ENCODE measurements around the gene HSDL2.
"Not testable (repeated sequence)": the region's sequence is repeated elsewhere in the genome, so short reads cannot be mapped to it uniquely, and the experiment has no call there.

Gene HSDL2

DNA sequence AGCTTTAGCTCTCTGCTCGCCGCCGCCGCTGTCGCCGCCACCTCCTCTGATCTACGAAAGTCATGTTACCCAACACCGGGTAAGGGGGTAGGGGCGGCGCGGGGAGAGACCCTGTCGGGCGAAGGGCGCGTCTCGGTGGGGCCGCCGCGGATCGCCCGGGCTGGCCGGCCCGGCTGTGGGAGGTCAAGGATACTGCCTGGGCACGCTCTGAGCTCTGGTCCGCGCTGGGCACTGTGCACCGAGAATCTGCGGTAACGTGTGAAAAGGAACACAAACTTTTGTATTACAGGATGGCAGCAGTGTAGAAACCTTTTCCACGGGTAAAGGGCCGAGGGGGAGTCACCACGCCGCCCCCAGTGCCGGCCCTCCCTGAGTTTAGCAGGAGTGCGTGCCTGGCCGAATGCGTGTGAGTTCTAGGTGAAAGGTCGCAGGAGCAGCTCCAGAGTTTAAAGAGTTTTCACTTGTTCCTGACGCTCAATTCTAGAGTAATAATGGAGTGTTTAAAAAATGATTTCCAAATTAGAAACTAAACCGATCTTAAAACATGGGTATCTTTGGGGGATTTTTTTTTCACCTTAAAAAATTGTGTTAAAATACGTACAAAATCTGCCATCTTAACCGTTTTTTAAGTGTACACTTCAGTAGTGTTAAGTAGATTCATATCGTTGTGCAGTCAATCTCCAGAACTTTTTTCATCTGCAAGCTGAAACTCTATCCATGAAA, at the start of gene HSDL2:
Gene HSDL2 (plus strand): TSS at position 7 of the 723 bp plus-strand sequence. CDS start 56 bp downstream, at position 63.
- no peak for DNase-seq

DNA sequence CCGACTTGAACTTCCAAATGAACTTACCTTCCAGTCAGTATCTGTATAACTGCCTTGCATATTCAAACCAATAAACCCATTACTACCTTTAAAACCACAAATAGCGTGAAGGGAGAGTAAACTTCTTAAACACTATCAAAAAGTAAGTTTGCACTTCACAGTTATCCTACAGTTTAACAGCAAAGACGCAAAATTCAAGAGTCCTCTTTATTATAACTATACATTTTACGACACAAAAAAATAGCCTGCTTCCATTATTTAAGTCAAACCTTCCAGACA, 48.3 kb upstream of the HSDL2 start:
- DNase-seq = no peak

DNA sequence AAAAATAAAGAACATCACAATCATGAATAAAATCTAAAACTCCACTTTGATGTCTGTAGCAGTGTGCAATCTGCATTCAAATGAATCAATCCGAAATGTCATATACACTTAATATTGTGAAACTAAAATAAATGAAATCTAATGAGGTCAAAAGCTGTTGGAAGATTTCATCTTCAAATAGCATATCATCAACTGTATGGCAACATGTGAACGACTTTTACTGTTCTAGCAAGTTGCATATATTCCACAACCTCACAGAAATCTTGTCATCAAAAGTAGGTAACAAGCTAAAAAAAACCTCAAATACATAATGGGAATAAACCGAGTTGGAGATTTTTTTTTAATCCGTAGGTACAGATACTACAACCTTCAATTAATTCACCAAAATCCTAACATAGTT, 47.7 kb upstream of the HSDL2 start:
- no peak for DNase-seq

DNA sequence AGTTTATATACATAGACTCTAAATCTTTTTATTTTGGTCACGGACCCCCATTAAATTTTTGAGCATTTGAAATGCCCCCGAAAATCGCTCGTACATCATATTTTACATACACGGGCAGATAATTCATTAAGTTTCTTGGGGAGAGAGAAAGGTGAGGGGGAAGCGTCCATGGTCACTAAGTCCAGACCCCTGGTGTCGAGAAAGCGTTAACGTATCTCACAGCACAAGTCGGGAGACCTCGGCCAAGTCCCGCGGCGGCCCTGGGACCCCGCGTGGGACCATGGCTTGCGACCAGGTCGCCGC, 47.3 kb upstream of the HSDL2 start:
- DNase-seq = no peak

DNA sequence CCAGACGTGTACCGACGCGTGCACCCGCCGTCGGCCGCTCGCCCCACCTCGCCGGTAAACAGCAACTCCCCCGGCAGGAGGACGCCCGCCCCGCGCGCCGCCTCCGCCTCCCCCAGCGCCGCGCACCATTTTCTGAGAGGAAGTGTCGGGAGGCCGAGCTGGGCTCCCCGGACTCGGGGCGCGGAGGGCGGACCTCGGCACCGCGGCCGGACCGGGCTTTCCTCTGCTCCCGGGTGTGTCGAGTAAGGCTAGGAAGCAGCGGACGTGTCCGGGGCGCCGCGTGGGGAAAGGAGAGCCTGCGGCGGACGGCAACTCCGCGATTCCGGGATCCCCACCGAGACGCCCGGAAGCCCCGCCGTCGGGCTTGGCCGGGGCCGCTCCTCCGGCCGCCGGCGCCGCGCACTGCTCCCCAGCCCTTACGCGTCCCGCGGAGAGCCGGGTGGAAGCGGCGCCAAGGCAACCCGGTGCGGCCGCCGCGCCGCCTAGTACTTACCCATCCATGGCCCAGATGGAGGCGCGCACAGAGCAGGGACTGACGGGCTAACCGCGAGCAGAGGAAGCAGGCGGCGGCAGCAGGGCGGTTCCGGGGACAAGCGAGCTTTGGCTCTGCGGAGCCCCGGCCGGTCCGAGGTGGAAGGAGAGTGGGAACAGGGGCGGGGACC, 46.8 kb upstream of the HSDL2 start, which contains the start of gene PTBP3:
Gene PTBP3 (minus strand): TSS at position 643 of the 662 bp plus-strand sequence. CDS start 35,754 bp downstream, outside the sequence.
- peak; percentile 80 for DNase-seq

DNA sequence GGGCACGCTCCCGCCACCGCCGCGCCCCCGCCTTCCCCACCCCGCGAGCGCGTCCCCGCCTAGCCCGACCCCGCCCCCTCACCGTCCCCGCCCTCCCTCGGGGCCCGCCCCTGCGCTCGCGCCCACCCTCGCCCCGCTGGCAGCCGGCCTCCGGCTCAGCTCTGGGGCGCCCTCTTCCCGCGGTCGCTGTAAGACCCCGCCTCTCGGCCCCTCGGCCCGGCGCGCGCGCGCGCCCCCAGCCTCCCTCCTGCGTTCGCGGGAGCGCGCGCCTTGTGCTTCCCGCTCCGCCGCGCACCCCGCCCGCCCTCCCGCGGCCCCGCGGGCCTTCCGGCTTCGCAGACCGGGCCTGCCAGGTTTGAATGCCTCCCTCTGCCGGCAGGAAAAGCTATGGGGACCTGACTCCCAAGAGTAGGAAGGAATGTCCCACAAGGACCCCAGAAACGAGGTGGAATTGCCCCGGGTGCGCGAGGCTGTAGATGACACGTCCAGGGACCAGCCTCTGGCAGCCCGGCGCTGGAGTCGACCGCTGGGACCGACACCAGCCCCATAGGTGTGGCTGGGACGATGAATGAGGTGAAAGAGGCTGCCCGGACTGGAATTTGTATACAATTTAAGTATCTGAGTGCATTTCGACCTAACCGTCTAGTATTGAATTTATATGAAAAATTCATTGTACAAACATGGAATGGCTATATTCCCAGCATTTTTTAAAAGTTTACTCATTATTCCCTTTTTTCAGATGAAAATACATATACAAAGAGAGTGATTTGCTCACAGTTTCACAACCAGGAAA, 46.1 kb upstream of the HSDL2 start:
- peak; percentile 92 for DNase-seq

DNA sequence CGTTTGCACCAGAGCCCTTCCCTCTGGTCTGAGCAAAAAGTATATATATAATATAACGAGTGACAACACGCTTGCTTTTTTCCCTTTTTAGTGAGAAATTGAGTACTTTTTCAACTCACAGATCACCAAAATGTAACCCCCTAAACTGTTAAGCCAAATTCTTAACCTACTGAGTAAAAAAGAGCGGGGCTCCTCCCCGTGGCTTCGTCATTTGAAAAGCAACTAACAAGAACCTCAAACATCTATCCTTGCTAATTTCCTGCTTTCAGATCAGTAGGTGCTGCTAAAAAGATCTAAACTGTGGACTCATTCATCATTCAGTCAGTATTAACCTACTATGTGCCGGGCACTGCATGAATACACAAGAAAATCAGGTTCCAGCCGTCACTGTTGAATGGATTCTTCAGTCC, 45.5 kb upstream of the HSDL2 start:
- DNase-seq = peak; percentile 36

DNA sequence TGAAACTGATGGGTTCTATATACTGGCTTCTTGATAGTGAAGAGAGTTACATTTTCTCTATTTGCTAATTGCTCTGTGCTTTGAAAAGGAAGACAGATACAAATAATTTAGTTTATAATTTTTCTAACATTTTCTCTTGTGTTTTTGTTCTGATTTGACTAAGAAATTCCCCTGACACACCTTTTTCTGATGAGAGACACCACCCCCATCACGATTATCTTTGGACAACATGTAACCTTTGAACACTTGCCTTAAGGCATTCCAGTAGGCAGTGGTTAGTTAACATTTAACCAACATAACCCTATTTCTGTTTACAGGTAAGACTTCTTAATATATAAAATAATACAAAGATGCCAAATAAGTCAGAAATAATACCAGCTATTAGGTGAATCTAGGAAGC, 42.4 kb upstream of the HSDL2 start:
- no peak for DNase-seq

DNA sequence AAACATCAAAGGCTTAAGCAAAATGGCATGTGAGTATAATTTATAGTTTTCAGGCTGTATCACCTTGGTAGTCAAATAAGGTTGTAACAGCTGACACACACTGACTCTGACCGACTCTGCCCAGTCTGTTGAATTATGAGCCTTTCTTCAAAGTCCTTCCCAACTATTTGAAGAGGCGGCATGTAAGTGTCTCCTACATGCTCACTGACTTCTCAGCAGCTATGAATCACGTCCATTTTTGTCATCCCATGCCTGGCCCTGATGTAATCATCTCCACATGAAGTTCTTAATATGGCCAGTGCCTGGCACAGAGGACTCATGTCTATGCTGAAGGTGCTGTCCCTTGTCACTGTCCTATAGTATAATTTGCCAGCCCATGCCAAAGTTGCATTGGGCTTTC, 41.3 kb upstream of the HSDL2 start:
- DNase-seq = no peak

DNA sequence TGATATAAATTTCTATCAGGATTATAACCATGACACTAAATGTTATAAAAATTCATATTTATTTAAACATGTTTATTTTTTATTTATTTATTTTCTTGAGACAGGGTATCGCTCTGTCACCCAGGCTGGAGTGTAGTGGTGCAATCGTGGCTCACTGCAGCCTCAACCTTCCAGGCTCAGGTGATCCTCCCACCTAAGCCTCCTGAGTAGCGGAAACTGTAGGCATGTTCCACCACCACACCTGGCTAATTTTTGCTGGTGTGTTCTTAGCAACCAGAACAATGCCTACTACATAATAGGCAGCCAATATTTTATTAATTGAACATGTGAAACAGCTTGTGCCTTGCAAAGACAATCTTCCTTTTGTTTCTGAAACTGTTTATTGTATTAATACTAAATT, 40.0 kb upstream of the HSDL2 start:
- no peak for DNase-seq

DNA sequence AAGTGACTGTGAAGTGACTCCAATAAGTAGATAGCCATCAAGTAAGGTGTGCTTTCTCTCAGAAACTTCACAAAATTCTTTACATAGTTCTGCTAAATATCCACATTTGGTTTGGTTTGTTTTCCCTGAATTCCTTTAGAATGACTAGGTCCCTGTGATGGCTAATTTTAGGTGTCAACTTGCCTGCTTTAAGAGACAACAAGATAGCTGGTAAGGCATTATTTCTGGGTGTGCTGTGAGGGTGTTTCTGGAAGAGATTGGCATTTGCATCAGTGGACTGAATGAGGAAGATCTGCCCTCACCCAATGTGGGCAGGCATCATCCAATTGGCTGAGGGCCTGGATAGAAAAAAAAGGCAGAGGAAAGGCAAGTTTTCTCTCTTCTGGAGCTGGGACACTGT, 38.2 kb upstream of the HSDL2 start:
- DNase-seq = no peak

DNA sequence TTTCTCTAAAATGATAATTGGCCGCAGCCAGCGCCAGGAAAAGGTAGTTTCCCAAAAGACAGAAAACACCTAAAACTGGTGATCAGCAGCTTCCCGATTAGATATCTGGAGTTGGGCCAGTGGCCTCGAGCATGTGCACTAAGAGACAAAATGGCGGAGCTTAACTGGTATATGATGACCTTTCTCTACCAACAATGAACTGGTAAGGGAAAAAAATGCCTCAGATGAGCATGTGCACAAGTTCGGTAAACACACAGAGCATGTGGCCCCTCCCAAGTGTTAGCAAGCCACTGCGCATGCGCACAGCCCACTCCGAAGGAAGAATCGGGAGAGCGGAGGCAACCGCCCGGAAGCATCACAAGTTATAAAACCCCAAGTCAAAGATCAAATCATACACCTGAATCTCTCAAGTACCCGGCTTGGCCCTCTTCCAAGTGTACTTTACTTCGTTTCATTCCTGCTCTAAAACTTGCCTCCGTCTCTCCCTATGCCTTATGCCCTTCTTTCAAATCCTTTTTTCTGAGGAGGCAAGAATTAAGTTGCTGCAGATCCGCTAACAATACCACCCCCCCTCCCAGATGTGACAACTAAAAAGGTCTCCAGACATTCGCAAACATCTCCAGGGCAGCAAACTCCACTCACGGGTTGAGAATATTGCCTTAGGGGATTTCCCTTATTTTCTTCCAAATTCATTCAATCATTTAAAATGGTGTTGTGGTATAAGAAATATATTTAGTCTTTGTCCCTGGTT, 31.5 kb upstream of the HSDL2 start:
- DNase-seq = peak; percentile 44

DNA sequence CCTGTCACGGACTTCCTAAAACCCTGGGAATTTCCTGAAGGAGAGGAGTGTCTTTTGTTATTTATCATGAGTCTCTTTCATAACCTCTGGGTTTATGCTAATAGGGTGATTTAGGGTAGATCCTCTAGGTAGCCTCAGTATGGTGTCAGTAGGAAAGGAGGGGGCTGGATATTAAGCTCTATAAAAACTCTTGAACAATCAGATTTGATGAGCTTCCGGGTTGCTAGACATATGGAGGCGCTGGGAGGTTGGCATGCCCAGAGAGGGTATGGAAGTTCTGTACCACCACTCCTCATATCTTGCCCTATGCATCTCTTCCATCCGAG, 30.9 kb upstream of the HSDL2 start:
- DNase-seq = no peak

DNA sequence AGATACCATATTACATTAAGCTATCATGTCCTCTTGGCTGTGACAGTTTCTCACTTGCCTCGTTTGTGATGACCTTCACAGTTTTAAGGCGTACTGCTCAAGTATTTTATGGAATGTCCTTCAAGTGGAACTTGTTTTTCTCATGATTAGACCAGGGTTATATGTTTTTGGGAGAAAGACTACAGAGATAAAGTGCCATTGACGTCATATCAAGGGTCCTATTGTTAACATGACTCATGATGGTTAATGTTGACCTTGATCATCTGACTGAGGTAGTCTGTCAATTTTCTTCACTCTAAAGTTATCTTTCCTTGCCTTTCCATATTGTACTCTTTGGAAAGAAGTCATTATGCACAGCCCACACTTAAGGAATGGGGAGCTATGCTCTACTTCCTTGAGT, 28.7 kb upstream of the HSDL2 start:
- no peak for DNase-seq

DNA sequence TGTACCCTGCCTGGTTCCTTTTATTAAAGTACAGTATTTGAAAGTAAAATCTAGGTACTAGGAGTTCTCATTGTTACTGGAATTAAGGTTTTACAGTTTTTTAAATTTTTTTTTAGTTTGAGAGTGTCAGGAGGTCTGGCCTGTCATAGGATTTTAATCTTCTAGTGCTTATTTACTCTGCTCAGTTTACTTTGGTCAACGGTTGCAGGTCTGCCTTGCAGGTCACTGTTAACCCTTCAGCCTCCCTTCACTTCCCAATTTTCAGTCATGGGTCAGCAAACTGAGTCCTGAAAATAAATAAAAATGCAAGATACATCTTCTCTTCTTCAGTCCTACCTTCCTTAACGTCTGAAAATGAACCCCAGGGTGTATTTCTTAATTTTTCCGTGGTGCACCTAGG, 27.7 kb upstream of the HSDL2 start:
- DNase-seq = no peak

DNA sequence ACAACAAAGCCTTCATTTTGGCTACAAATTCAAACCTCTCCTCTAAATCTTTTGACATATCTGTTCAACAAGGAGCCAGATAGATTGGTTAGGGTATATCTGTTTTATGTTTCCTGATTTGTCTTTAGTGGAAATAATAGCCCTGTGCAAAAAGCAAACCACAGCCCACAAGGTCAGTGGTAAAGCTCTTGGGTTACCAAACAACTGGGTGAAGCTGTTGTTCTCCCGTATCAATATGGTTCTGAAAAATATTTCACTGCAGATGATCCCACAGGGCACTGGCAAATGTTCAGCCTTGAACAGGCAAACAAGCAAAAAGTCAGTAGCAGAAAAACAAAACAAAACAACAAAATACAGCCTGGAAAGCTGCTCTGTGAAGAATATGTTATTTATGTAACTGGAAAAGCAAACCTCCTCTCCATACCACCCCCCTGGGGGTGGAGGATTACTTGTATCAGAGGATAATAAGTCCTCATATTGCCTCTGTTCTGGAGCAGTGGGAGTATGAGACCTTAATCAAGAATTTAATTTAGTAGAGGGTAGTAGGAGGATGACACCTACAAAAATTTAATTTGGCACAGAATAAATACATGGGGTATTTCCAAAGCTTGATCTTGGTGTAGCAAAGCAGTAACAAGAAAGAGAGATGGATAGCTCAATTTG, 25.7 kb upstream of the HSDL2 start:
- DNase-seq = no peak

DNA sequence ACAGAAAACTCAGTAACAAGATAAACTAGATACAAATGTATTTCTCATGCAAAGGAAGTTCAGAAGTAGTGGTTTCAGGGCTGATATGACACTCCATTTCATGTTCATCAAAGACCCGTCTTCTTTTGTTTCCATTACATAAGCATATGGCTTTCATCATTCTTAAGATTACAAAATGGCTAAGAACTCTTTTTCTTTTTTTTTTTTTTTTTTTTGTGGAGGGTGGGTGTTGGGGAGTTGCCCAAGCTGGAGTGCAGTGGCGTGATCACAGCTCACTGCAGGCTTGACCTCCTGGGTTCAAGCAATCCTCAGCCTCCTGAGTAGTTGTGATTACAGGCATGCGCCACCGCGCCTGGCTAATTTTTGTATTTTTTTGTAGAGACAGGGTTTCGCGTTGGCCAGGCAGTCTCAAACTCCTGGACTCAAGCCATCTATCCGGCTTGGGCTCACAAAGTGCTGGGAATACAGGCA, 24.4 kb upstream of the HSDL2 start:
- no peak for DNase-seq

DNA sequence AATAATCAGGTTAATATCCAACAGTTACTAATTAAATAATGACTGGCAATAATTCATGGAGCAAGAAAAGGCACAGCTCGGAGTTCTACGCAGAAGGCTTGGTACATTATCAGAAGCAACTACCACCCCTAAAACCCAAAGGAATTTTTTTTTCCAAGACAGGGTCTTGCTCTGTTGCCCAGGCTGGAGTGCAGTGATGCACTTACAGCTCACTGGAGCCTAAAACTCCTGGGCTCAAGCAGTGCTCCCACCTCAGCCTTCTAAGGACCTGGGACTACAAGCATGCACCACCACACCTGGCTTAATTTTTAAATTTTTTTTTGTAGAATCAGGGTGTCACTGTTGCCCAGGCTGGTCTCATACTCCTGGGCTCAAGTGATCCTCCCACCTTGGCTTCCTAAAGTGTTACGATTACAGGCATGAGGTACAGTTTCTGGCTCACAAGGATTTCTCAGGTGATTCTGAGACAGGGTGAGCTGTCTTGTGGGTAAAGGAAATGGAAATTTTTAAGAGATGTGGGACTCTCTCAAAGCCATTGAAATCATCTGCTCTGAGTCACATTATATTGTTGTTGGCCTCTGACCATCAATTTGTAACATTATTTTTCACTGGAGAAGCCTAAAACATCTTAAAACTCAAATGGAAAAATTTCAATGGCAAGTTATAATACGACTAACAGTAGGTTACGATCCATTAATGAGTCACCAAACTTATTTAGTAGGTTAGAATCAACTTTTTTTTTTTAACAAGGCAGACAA, 19.7 kb upstream of the HSDL2 start:
- DNase-seq = no peak

DNA sequence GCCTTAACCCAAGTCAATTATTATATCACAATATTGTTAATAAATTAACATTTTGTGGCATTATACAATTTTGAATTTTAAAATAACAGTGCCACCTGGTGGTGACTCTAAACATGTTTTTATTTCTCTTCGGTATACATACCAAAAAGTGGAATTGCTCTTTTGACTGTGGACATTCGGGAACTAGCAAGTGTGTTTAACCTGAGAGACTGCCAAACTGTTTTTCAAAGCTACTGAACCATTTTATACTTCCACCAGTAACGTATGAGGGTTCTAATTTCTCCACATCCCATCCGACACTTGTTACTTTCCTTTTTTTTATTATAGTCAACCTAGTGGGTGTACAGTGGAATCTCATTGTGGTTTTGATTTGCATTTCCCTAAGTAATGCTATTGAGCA, 18.3 kb upstream of the HSDL2 start:
- DNase-seq = no peak

DNA sequence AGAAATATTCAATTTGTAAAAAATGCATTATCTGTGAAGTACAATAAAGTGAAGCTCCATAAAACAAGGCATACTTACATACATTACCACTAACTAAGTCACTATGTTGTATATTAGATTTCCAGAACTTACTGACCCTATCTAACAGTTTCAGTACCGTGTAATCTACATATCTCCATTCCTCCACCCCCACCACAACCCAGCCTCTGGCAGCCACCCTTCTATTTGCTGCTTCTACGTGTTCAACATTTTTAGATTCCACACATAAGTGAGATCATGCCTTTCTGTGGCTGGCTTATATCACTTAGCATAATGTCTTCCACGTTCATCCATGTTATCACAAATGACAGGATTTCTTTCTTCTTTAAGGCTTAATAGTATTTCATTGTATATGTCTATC, 15.1 kb upstream of the HSDL2 start:
- no peak for DNase-seq

DNA sequence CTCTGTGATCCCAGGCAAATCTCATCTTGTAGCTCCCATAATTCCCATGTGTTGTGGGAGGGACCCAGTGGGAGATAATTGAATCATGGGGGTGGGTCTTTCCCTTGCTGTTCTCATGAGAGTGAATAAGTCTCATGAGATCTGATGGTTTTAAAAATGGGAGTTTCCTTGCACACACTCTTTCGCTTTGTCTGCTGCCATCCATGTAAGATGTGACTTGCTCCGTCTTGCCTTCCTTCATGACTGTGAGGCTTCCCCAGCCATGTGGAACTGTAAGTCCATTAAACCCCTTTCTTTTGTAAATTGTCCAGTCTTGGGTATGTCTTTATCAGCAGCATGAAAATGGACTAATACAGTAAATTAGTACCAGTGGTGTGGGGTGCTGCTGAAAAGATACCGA, 14.7 kb upstream of the HSDL2 start:
- DNase-seq = not testable (repeated sequence)

DNA sequence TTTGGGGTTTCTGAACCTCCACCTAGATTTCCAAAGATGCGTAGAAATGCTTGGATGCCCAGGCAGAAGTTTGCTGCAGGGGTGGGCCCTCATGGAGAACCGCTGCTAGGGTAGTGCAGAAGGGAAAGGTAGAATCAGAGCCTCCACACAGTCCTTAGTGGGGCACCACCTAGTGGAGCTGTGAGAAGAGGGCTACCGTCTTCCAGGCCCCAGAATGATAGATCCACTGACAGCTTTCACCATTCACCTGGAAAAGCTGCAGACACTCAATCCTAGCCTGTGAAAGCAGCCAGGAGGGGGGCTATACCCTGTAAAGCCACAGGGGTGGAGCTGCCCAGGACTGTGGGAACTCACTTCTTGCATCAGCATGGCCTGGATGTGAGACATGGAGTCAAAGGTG, 13.3 kb upstream of the HSDL2 start:
- no peak for DNase-seq

Data from activated gamma-delta T cell treated with Interleukin-2 at 50 U/mL for 16 hours (primary cell).